ENCODE data around the gene EDIL3.

EDIL3 gene

GRCh38 chr5:84286662-84287061 lies 98.0 kb downstream of the EDIL3 start:
- H3K4me3 ChIP-seq (replicated peaks; ENCODE audit: low read depth, low read length) = no peak overlapping the region
- DNase-seq (ENCODE audit: extremely low read depth, insufficient read length) = no peak
- no peaks in the 10 kb centered on the region for H3K36me3 ChIP-seq (ENCODE audit: control insufficient read depth, insufficient read depth, low read length)
- H3K27me3 ChIP-seq (replicated peaks; ENCODE audit: control insufficient read depth, insufficient read depth, low read length) = no peaks in the 10 kb centered on the region
- TF ChIP-seq, protein P1, sequence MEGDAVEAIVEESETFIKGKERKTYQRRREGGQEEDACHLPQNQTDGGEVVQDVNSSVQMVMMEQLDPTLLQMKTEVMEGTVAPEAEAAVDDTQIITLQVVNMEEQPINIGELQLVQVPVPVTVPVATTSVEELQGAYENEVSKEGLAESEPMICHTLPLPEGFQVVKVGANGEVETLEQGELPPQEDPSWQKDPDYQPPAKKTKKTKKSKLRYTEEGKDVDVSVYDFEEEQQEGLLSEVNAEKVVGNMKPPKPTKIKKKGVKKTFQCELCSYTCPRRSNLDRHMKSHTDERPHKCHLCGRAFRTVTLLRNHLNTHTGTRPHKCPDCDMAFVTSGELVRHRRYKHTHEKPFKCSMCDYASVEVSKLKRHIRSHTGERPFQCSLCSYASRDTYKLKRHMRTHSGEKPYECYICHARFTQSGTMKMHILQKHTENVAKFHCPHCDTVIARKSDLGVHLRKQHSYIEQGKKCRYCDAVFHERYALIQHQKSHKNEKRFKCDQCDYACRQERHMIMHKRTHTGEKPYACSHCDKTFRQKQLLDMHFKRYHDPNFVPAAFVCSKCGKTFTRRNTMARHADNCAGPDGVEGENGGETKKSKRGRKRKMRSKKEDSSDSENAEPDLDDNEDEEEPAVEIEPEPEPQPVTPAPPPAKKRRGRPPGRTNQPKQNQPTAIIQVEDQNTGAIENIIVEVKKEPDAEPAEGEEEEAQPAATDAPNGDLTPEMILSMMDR (IDR thresholded peaks at IDR 0.05; ENCODE audit: insufficient read depth, low read length, poor library complexity, severe bottlenecking) = no peak

DNA sequence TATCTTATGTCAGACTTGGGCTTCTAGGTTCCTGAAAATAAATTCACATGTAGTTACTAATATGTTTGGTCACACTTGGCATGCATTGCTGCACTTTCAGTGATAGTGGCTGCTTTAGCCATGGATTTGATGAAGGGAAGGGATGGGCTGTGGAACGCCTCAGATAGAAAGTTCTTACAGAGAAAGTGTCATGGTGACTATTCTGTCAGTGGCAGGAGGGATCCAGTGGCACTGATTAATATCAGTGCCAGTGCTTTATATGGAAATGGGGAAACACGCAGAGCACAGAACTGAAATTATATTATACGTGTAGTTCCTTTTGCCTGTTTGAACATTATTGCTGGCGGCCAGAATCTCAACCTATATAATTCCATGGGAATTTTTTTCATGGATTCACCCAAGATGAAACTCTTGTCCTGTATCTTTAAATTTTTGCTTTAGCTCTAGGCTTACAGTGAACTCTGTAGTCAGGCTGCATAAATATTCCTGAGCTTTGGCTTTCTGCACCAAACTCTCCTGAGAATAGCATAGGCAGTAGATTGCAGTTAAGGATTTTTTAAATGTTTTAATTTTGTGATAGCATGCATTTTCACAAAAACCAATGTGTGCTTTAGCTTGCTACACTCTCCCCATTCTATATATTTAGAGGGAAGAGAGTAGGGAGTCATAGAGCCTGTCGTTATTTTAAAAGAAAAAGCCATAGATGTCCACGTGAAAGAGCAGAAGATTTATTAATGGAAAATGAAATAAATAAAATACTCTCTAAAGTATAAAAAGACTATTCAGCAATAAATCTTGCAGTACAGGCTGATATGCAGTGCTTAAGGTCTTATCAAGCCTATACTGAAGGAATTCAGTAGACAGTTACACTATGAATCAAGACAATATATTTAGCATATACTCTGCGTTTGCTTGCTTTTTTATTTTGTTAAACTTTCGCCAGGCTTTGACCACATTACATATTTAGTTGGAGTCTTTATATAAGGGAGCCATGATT lies 98.7 kb downstream of the EDIL3 start:
- no peak for DNase-seq (ENCODE audit: extremely low read depth, insufficient read length)
- no peaks in the 10 kb centered on the region for H3K36me3 ChIP-seq (ENCODE audit: control insufficient read depth, insufficient read depth, low read length)
- no peak overlapping the region for H3K4me3 ChIP-seq (replicated peaks; ENCODE audit: low read depth, low read length)
- H3K27me3 ChIP-seq (replicated peaks; ENCODE audit: control insufficient read depth, insufficient read depth, low read length) = no peaks in the 10 kb centered on the region
- TF ChIP-seq, protein P1 (IDR thresholded peaks at IDR 0.05; ENCODE audit: insufficient read depth, low read length, poor library complexity, severe bottlenecking) = no peak

- no peak for DNase-seq (ENCODE audit: extremely low read depth, insufficient read length)
- Histone ChIP-seq H3K27me3 (replicated peaks; ENCODE audit: control insufficient read depth, insufficient read depth, low read length) (no peaks in the 10 kb centered on the region), H3K4me3 (replicated peaks; ENCODE audit: low read depth, low read length) (no peak overlapping the region), H3K36me3 (ENCODE audit: control insufficient read depth, insufficient read depth, low read length) (no peaks in the 10 kb centered on the region)
- TF ChIP-seq, protein P1 (IDR thresholded peaks at IDR 0.05; ENCODE audit: insufficient read depth, low read length, poor library complexity, severe bottlenecking) = no peak
Observed at GRCh38 chr5:84281383-84281782, 103.3 kb downstream of the EDIL3 start.

DNA sequence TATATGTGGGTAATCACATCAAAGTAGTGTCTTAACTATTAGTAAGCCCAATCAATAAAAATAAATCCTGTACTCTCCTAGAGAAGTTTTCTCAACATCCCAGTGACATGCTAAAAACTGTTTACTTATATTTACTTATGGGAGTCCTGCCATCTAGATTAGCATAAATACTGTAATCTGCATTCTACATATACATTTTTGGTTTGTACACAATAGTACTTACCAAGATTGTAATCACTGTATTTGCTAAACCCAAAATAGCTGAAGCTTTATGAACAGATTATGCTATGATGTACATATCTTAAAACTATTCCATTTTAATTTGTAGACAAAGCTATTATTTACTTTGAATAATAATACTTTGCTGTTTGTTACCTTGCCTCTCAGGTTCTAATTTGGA lies 105.4 kb downstream of the EDIL3 start:
- no peak for DNase-seq (ENCODE audit: extremely low read depth, insufficient read length)
- TF ChIP-seq, protein P1 (IDR thresholded peaks at IDR 0.05; ENCODE audit: insufficient read depth, low read length, poor library complexity, severe bottlenecking) = no peak
- H3K27me3 ChIP-seq (replicated peaks; ENCODE audit: control insufficient read depth, insufficient read depth, low read length) = no peaks in the 10 kb centered on the region

DNA sequence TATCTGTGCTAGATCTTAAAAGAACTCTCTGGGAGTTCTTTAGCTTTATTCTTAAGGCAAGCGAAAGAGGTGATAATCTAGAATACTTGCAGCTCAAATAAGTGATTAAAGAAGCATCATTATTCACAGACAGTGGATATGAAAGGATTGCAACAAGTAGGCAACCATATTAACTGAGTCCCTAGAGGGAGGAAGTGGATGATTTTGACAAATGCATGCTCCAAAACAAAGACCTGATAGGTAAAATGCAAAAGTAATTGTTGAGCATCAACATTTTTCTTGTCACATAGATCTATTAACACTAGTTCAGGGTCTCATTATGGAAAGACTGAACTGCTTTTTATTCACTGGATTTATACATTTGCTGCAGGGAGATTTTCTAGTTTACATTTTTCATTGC lies 109.1 kb downstream of the EDIL3 start:
- Histone ChIP-seq H3K4me3 (replicated peaks; ENCODE audit: low read depth, low read length) (no peak overlapping the region), H3K27me3 (replicated peaks; ENCODE audit: control insufficient read depth, insufficient read depth, low read length) (no peaks in the 10 kb centered on the region), H3K36me3 (ENCODE audit: control insufficient read depth, insufficient read depth, low read length) (no peaks in the 10 kb centered on the region)
- TF ChIP-seq, protein P1 (IDR thresholded peaks at IDR 0.05; ENCODE audit: insufficient read depth, low read length, poor library complexity, severe bottlenecking) = no peak
- no peak for DNase-seq (ENCODE audit: extremely low read depth, insufficient read length)

More for the DNA sequence above, 105.4 kb downstream of the EDIL3 start:
- H3K36me3 ChIP-seq (ENCODE audit: control insufficient read depth, insufficient read depth, low read length) = no peaks in the 10 kb centered on the region
- no peak overlapping the region for H3K4me3 ChIP-seq (replicated peaks; ENCODE audit: low read depth, low read length)

Measured in GM06990 (cell line).